ENCODE measurements around the gene FAM174C. TPM values are rescaled to one million over a fixed set of nuclear protein-coding genes. Genes with fewer than 3 reads are reported as not detected.
A peak's percentile ranks its signal among the peaks of the same experiment; 100 is the strongest.

The FAM174C gene
- total and polyA plus RNA-seq, 10 of the 15 experiments (the other 5 are each of a cell fraction or from before 2014, with no cell fraction given): 0.89 to 94.6 (median 43.6) TPM

- TF ChIP-seq MYC (IDR thresholded peaks at IDR 0.05; ENCODE audit: insufficient read depth, insufficient read length, insufficient replicate concordance, low read length, severe bottlenecking) (no peak), SUZ12 (IDR thresholded peaks at IDR 0.05; ENCODE audit: unreplicated experiment) (no peak), SMC3 (IDR thresholded peaks at IDR 0.05; ENCODE audit: borderline replicate concordance, low read length) (no peak), ZNF622 (IDR thresholded peaks at IDR 0.05) (no peak), BHLHE40 (IDR thresholded peaks at IDR 0.05; ENCODE audit: borderline replicate concordance in 1 of 2, low read depth in 2 of 2, low read length in 1 of 2) (peak in 1 of 2 experiments; percentile 98; a peak in 2 of 4 replicates), CREM (IDR thresholded peaks at IDR 0.05; ENCODE audit: low read depth) (no peak), FOXK2 (IDR thresholded peaks at IDR 0.05) (no peak), ZNF217 (IDR thresholded peaks at IDR 0.05) (no peak), CBX5 (IDR thresholded peaks at IDR 0.05; ENCODE audit: low read depth) (no peak), ATF7 (IDR thresholded peaks at IDR 0.05; ENCODE audit: low read depth) (no peak), RCOR1 (conservative IDR thresholded peaks at IDR 0.05; ENCODE audit: low read depth, low read length) (no peak), SMARCA5 (IDR thresholded peaks at IDR 0.05) (no peak), SIN3A (IDR thresholded peaks at IDR 0.05; ENCODE audit: low read depth, low read length) (0 out of 2 replicates have a peak, but pooled peaks have one; percentile 58), NBN (IDR thresholded peaks at IDR 0.05) (0 out of 2 replicates have a peak, but pooled peaks have one; percentile 22), PAX5 (IDR thresholded peaks at IDR 0.05; ENCODE audit: borderline replicate concordance, low read depth, low read length) (peak; percentile 99), ZZZ3 (IDR thresholded peaks at IDR 0.05; ENCODE audit: control insufficient read depth, insufficient read length, low read depth) (no peak), IKZF2 (IDR thresholded peaks at IDR 0.05) (no peak), ZNF207 (IDR thresholded peaks at IDR 0.05; ENCODE audit: borderline replicate concordance) (no peak), TBL1XR1 (IDR thresholded peaks at IDR 0.05; ENCODE audit: low read depth, low read length) (peak; percentile 3; the same call in 1 of the 2 replicates), STAT1 (conservative IDR thresholded peaks at IDR 0.05) (no peak), IKZF1 (conservative IDR thresholded peaks at IDR 0.05) (no peak), LARP7 (IDR thresholded peaks at IDR 0.05) (no peak), IRF3 (IDR thresholded peaks at IDR 0.05) (no peak)
- TF ChIP-seq, protein P1, sequence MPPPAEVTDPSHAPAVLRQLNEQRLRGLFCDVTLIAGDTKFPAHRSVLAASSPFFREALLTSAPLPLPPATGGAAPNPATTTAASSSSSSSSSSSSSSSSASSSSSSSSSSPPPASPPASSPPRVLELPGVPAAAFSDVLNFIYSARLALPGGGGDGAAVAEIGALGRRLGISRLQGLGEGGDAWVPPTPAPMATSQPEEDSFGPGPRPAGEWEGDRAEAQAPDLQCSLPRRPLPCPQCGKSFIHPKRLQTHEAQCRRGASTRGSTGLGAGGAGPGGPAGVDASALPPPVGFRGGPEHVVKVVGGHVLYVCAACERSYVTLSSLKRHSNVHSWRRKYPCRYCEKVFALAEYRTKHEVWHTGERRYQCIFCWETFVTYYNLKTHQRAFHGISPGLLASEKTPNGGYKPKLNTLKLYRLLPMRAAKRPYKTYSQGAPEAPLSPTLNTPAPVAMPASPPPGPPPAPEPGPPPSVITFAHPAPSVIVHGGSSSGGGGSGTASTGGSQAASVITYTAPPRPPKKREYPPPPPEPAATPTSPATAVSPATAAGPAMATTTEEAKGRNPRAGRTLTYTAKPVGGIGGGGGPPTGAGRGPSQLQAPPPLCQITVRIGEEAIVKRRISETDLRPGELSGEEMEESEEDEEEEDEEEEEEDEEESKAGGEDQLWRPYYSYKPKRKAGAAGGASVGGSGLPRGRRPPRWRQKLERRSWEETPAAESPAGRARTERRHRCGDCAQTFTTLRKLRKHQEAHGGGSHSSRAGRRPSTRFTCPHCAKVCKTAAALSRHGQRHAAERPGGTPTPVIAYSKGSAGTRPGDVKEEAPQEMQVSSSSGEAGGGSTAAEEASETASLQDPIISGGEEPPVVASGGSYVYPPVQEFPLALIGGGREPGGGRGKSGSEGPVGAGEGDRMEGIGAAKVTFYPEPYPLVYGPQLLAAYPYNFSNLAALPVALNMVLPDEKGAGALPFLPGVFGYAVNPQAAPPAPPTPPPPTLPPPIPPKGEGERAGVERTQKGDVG (CRISPR knock-in tag; IDR thresholded peaks at IDR 0.05): no peak
- TF ChIP-seq, protein P2, sequence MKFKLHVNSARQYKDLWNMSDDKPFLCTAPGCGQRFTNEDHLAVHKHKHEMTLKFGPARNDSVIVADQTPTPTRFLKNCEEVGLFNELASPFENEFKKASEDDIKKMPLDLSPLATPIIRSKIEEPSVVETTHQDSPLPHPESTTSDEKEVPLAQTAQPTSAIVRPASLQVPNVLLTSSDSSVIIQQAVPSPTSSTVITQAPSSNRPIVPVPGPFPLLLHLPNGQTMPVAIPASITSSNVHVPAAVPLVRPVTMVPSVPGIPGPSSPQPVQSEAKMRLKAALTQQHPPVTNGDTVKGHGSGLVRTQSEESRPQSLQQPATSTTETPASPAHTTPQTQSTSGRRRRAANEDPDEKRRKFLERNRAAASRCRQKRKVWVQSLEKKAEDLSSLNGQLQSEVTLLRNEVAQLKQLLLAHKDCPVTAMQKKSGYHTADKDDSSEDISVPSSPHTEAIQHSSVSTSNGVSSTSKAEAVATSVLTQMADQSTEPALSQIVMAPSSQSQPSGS (IDR thresholded peaks at IDR 0.05; ENCODE audit: low read length): no peak
Measured at GRCh38 chr19:1268226-1269064, 6.9 kb upstream of the FAM174C start (continued).

Data from GM12878 (cell line).